ENCODE measurements around the gene PRR29. TPM values are rescaled to one million over a fixed set of nuclear protein-coding genes. Genes with fewer than 3 reads are reported as not detected.

The PRR29 gene
- total RNA-seq (not detected), polyA plus RNA-seq (under 1 TPM in 2 of 3 donors, not detected in 1; 0.22 to 0.60 TPM)

- peak; percentile 77 for DNase-seq
- H3K27ac ChIP-seq = peak within 1 kb of the TSS in 2 of 4 donors; percentile 25 to 49
- no peaks in the 10 kb centered on the region for H3K36me3 ChIP-seq
- intact Hi-C loops (cut with DNase I) = no loop called here
- peaks cover 0 to 17% (median 16%) of the 10 kb centered on the region in 4 donors for H3K4me1 ChIP-seq
- H3K27me3 ChIP-seq = peaks cover 14 to 40% (median 32%) of the 10 kb centered on the region in 3 donors
- H3K4me3 ChIP-seq = peak within 1 kb of the TSS; percentile 32 to 56 (median 50)
- TF ChIP-seq POLR2AphosphoS5 (IDR thresholded peaks at IDR 0.05) (no peak), EP300 (IDR thresholded peaks at IDR 0.05) (no peak), POLR2A (IDR thresholded peaks at IDR 0.05) (no peak)
- TF ChIP-seq, protein P1, sequence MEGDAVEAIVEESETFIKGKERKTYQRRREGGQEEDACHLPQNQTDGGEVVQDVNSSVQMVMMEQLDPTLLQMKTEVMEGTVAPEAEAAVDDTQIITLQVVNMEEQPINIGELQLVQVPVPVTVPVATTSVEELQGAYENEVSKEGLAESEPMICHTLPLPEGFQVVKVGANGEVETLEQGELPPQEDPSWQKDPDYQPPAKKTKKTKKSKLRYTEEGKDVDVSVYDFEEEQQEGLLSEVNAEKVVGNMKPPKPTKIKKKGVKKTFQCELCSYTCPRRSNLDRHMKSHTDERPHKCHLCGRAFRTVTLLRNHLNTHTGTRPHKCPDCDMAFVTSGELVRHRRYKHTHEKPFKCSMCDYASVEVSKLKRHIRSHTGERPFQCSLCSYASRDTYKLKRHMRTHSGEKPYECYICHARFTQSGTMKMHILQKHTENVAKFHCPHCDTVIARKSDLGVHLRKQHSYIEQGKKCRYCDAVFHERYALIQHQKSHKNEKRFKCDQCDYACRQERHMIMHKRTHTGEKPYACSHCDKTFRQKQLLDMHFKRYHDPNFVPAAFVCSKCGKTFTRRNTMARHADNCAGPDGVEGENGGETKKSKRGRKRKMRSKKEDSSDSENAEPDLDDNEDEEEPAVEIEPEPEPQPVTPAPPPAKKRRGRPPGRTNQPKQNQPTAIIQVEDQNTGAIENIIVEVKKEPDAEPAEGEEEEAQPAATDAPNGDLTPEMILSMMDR (IDR thresholded peaks at IDR 0.05) = no peak
- WGBS, 2 donors = 2% methylated on average over 43 of the region's 43 CpGs
- H3K9me3 ChIP-seq = no peaks in the 10 kb centered on the region
Measured at GRCh38 chr17:63998050-63998720, at the start of gene PRR29. TSS of gene PRR29 (plus strand) at chr17:63998351. CDS start at chr17:63998365, 14 bp downstream.

- no peaks in the 10 kb centered on the region for H3K36me3 ChIP-seq
- no peak for DNase-seq
- WGBS, 2 donors = 91 to 93% methylated on average over 9 of the region's 9 CpGs
- intact Hi-C loops (cut with DNase I) = no loop called here
- TF ChIP-seq, protein P1 (IDR thresholded peaks at IDR 0.05) = no peak
- TF ChIP-seq POLR2A (IDR thresholded peaks at IDR 0.05) = no peak
- TF ChIP-seq EP300 (IDR thresholded peaks at IDR 0.05) = no peak
- TF ChIP-seq POLR2AphosphoS5 (IDR thresholded peaks at IDR 0.05) = no peak
- H3K9me3 ChIP-seq = no peaks in the 10 kb centered on the region
- H3K27me3 ChIP-seq = no peaks in the 10 kb centered on the region
- no peak overlapping the region for H3K4me3 ChIP-seq
- H3K4me1 ChIP-seq = no peaks in the 10 kb centered on the region
- H3K27ac ChIP-seq = no peak overlapping the region
Measured at GRCh38 chr17:63948521-63948920, 49.6 kb upstream of the PRR29 start.

GRCh38 chr17:63949576-63950250, 48.4 kb upstream of the PRR29 start:
- 63 to 79% methylated on average over 18 of the region's 18 CpGs for WGBS, 2 donors
- H3K36me3 ChIP-seq = no peaks in the 10 kb centered on the region
- no peaks in the 10 kb centered on the region for H3K9me3 ChIP-seq
- DNase-seq = no peak
- no peak overlapping the region for H3K4me3 ChIP-seq
- no peaks in the 10 kb centered on the region for H3K4me1 ChIP-seq
- H3K27me3 ChIP-seq = no peaks in the 10 kb centered on the region
- intact Hi-C loops (cut with DNase I) = no loop called here
- H3K27ac ChIP-seq = no peak overlapping the region
- TF ChIP-seq POLR2AphosphoS5 (IDR thresholded peaks at IDR 0.05) = no peak
- no peak for TF ChIP-seq EP300 (IDR thresholded peaks at IDR 0.05)
- TF ChIP-seq, protein P1 (IDR thresholded peaks at IDR 0.05) = no peak
- TF ChIP-seq POLR2A (IDR thresholded peaks at IDR 0.05) = no peak

DNA sequence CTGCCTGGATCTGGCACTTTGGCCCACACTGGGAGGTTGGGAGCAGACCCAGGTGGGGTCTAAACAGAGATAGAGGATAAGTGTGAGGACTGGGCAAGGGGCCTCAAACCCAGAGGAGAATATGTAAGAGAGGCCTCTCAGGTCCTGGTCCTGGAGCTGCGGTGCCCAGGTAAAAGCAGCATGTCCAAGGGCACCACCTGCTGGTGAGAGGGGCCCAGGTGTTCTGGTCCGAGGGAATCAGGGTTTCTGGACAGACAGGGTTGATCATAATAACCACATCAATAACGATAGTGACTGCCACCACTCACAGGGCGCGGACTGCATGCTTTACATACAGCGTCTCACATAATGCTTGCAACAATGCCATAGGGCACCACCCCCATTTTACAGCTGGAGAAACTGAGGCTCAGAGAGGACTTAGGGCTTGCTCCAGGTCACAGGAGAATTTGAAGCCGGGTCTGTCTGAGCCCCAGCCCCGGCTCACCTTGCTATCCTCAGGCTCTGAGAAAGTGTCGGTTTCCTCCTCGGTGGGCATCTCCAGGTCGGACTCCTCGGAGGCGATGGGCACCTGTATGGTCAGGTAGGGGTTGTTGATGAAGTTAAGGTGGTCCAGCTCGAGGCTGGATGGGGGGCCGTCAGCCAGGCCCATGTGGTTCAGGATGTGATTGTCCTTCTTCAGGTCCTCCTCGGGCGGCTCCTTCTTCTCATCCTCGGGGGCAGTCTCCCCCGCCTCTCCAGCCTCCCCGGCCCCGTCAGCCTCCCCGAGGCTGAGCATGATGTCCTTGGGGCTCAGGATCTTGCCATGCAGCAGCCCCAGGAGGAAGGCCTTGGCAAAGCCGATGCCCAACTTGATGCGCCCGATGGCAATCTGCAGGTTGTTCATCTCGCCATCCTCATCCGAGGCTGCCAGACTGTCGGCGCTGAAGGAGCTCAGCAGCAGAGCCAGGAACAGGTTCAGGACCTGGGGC, 46.9 kb upstream of the PRR29 start:
- 75 to 86% methylated on average over 29 of the region's 29 CpGs for WGBS, 2 donors
- DNase-seq = no peak
- intact Hi-C loops (cut with DNase I) = no loop called here

More for the DNA sequence above, 46.9 kb upstream of the PRR29 start:
- no peak overlapping the region for H3K27ac ChIP-seq
- H3K4me3 ChIP-seq = no peak overlapping the region
- H3K36me3 ChIP-seq = no peaks in the 10 kb centered on the region
- no peak for TF ChIP-seq POLR2AphosphoS5 (IDR thresholded peaks at IDR 0.05)
- TF ChIP-seq EP300 (IDR thresholded peaks at IDR 0.05) = no peak
- TF ChIP-seq POLR2A (IDR thresholded peaks at IDR 0.05) = no peak
- TF ChIP-seq, protein P1 (IDR thresholded peaks at IDR 0.05) = no peak
- no peaks in the 10 kb centered on the region for H3K9me3 ChIP-seq
- H3K27me3 ChIP-seq = no peaks in the 10 kb centered on the region
- H3K4me1 ChIP-seq = no peaks in the 10 kb centered on the region

Data from sigmoid colon (tissue), 7 donors.